Neural cell (in vitro differentiated cells): ENCODE data around the gene STYK1. TPM values are rescaled to one million over a fixed set of nuclear protein-coding genes. Genes with fewer than 3 reads are reported as not detected.

Experiments
- H2AFZ ChIP-seq: fragments of 200-600, 300-800 bp; sonication (generic), shearing (Covaris generic); 2 replicates; pipeline ENCODE4 v1.6.0; 2014; ENCODE audit warnings: low read depth, mild to moderate bottlenecking, antibody characterized with exemption, low read length, moderate library complexity
- H3F3A ChIP-seq: fragments of 200-600 bp; shearing (Covaris generic); 2 replicates; pipeline ENCODE4 v1.6.1; 2016; ENCODE audit warnings: mild to moderate bottlenecking, moderate library complexity, mixed read lengths, antibody characterized with exemption, low read length; ENCODE audit not compliant: insufficient read depth, poor library complexity, severe bottlenecking
- H3K27ac ChIP-seq: fragments of 200-600, 300-800 bp; sonication (generic), shearing (Covaris generic); 2 replicates; pipeline ENCODE4 v1.5.1; 2014; ENCODE audit warnings: mild to moderate bottlenecking, low read length, moderate library complexity
- H3K27me3 ChIP-seq: fragments of 300-800, 200-600 bp; sonication (generic), shearing (Covaris generic); 2 replicates; pipeline ENCODE4 v1.6.0; 2014; ENCODE audit warnings: mild to moderate bottlenecking, low read depth, low read length, moderate library complexity; ENCODE audit not compliant: insufficient read depth
- H3K36me3 ChIP-seq: fragments of 300-800, 200-600 bp; sonication (generic), shearing (Covaris generic); 2 replicates; pipeline ENCODE4 v1.5.1; 2014; ENCODE audit warnings: mild to moderate bottlenecking, antibody characterized with exemption, low read length, moderate library complexity; ENCODE audit not compliant: insufficient read depth
- H3K4me2 ChIP-seq: fragments of 300-800, 200-600 bp; sonication (generic), shearing (Covaris generic); 2 replicates; pipeline ENCODE4 v1.6.0; 2014; ENCODE audit warnings: mild to moderate bottlenecking, low read length
- H3K4me3 ChIP-seq: fragments of 300-800, 200-600 bp; sonication (generic), shearing (Covaris generic); 2 replicates; pipeline ENCODE4 v1.5.1; 2014; ENCODE audit warnings: mild to moderate bottlenecking, low read length, moderate library complexity
- H3K79me2 ChIP-seq: fragments of 200-600 bp; shearing (Covaris generic); replicated peaks from 2 replicates; pipeline ENCODE4 v1.6.0; 2014; ENCODE audit warnings: mild to moderate bottlenecking, low read length, moderate library complexity; ENCODE audit not compliant: insufficient read depth
- H3K9ac ChIP-seq: fragments of 300-800, 200-600 bp; sonication (generic), shearing (Covaris generic); 2 replicates; pipeline ENCODE4 v1.6.1; 2016; ENCODE audit warnings: mild to moderate bottlenecking, low read length, mixed read lengths
- H3K9me2 ChIP-seq: fragments of 200-600 bp; shearing (Covaris generic); 2 replicates; pipeline ENCODE4 v1.6.1; 2016; ENCODE audit warnings: mild to moderate bottlenecking, low read length, mixed read lengths; ENCODE audit not compliant: insufficient read depth
- H3K9me3 ChIP-seq: fragments of 200-600, 300-800 bp; sonication (generic), shearing (Covaris generic); 2 replicates; pipeline ENCODE4 v1.6.1; 2016; ENCODE audit warnings: mild to moderate bottlenecking, mixed run types, low read length, moderate library complexity, mixed read lengths
- H4K20me1 ChIP-seq: fragments of 200-600 bp; shearing (Covaris generic); 2 replicates; pipeline ENCODE4 v1.6.1; 2016; ENCODE audit warnings: mild to moderate bottlenecking, mixed run types; ENCODE audit not compliant: insufficient read depth
- CTCF ChIP-seq: fragments of 450-650 bp; IDR thresholded peaks from 2 replicates; pipeline ENCODE4 v1.5.1; 2014; ENCODE audit warnings: antibody characterized with exemption, mild to moderate bottlenecking, moderate library complexity; ENCODE audit not compliant: poor library complexity, severe bottlenecking
- EP300 ChIP-seq: fragments of 450-650 bp; conservative IDR thresholded peaks from 2 replicates; pipeline ENCODE4 v1.6.1; 2014; ENCODE audit warnings: antibody characterized with exemption, mild to moderate bottlenecking, moderate library complexity; ENCODE audit not compliant: poor library complexity, severe bottlenecking
- EZH2 ChIP-seq: fragments of 200-600, 300-800 bp; shearing (Covaris generic), sonication (generic); IDR thresholded peaks from 2 replicates; pipeline ENCODE4 v1.6.1; 2014; ENCODE audit warnings: antibody characterized with exemption, low read length, borderline replicate concordance, mild to moderate bottlenecking; ENCODE audit not compliant: insufficient read depth, poor library complexity, severe bottlenecking
- MXI1 ChIP-seq: fragments of 450-650 bp; conservative IDR thresholded peaks from 2 replicates; pipeline ENCODE4 v1.6.1; 2014; ENCODE audit warnings: antibody characterized with exemption, mild to moderate bottlenecking; ENCODE audit not compliant: poor library complexity, severe bottlenecking
- POLR2AphosphoS5 ChIP-seq: IDR thresholded peaks from 2 replicates; pipeline ENCODE4 v1.6.1; 2012
- RAD21 ChIP-seq: fragments of 450-650 bp; conservative IDR thresholded peaks from 2 replicates; pipeline ENCODE4 v1.6.1; 2014; ENCODE audit warnings: antibody characterized with exemption, mild to moderate bottlenecking, moderate library complexity
- REST ChIP-seq: IDR thresholded peaks from 2 replicates; pipeline ENCODE4 v1.6.1; 2012; ENCODE audit warnings: borderline replicate concordance
- SMC3 ChIP-seq: fragments of 450-650 bp; conservative IDR thresholded peaks from 2 replicates; pipeline ENCODE4 v1.6.1; 2014; ENCODE audit warnings: antibody characterized with exemption, mild to moderate bottlenecking, moderate library complexity; ENCODE audit not compliant: poor library complexity
- TAF1 ChIP-seq: IDR thresholded peaks from 2 replicates; pipeline ENCODE4 v1.6.1; 2012; ENCODE audit warnings: low read depth
- polyA plus RNA-seq: library from polyadenylated mRNA; depleted of rRNA; stranded (reverse); fragments of >200 nt; gene quantifications from 2 replicates; pipeline ENCODE4 v1.2.3, GENCODE V29; 2014

STYK1 gene
- polyA plus RNA-seq, 1 donor from 2014 or later, result 0.24 TPM

GRCh38 chr12:10595881-10596280 lies 78.0 kb downstream of the STYK1 start (continued):
- no peak for TF ChIP-seq REST

- no peaks in the 10 kb centered on the region for H3K79me2 ChIP-seq
- no peak overlapping the region for H2AFZ ChIP-seq
- no peaks in the 10 kb centered on the region for H3K27me3 ChIP-seq
- TF ChIP-seq EZH2 (no peak), RAD21 (no peak), POLR2AphosphoS5 (no peak), SMC3 (no peak), MXI1 (no peak), REST (no peak), EP300 (no peak), TAF1 (no peak), CTCF (no peak)
- no peaks in the 10 kb centered on the region for H3K9me3 ChIP-seq
- no peak overlapping the region for H3K27ac ChIP-seq
- no peaks in the 10 kb centered on the region for H3K9me2 ChIP-seq
- H3K4me3 ChIP-seq, result no peak overlapping the region
- H4K20me1 ChIP-seq, result no peaks in the 10 kb centered on the region
- no peaks in the 10 kb centered on the region for H3K36me3 ChIP-seq
- no peak overlapping the region for H3K9ac ChIP-seq
- no peaks in the 10 kb centered on the region for H3F3A ChIP-seq
- no peak overlapping the region for H3K4me2 ChIP-seq
Observed at GRCh38 chr12:10590966-10591365, 82.9 kb downstream of the STYK1 start.
